Middle frontal gyrus (tissue), 1 donor: Measurements from ENCODE around the gene MAP4K2.

Experiments
- DNase-seq: peaks from one replicate; pipeline ENCODE4 v3.0.0-alpha.2; 2015; ENCODE audit warnings: low spot score; ENCODE audit errors: extremely low spot score

MAP4K2 gene

GRCh38 chr11:64755681-64756361 is 47.2 kb downstream of the MAP4K2 start:
- DNase-seq: no peak

GRCh38 chr11:64754919-64755662 is 47.9 kb downstream of the MAP4K2 start:
- DNase-seq: no peak

- no peak for DNase-seq
These were observed 48.7 kb downstream of the MAP4K2 start for GRCh38 chr11:64754124-64754918.

- no peak for DNase-seq
These were observed 49.5 kb downstream of the MAP4K2 start for GRCh38 chr11:64753380-64754123.

- no peak for DNase-seq
These were observed 50.0 kb downstream of the MAP4K2 start for GRCh38 chr11:64753019-64753379.

- no peak for DNase-seq
These were observed 50.6 kb downstream of the MAP4K2 start for GRCh38 chr11:64752175-64752970.

- no peak for DNase-seq
These were observed 51.4 kb downstream of the MAP4K2 start for GRCh38 chr11:64751580-64751979.

- no peak for DNase-seq
These were observed 51.9 kb downstream of the MAP4K2 start for GRCh38 chr11:64751136-64751535.

- DNase-seq: no peak
These were observed 52.5 kb downstream of the MAP4K2 start for GRCh38 chr11:64750361-64751054.

GRCh38 chr11:64747961-64748665 is 54.9 kb downstream of the MAP4K2 start:
- no peak for DNase-seq

- DNase-seq: no peak
These were observed 56.5 kb downstream of the MAP4K2 start for GRCh38 chr11:64746486-64746885.

- DNase-seq: no peak
These were observed 57.3 kb downstream of the MAP4K2 start for GRCh38 chr11:64745521-64746328.

GRCh38 chr11:64745189-64745520 is 57.9 kb downstream of the MAP4K2 start:
- no peak for DNase-seq

- DNase-seq: no peak
These were observed 58.3 kb downstream of the MAP4K2 start for GRCh38 chr11:64744544-64745188.

- DNase-seq: no peak
These were observed 59.1 kb downstream of the MAP4K2 start, which contains the start of gene RASGRP2 for GRCh38 chr11:64743591-64744543. RASGRP2 (minus strand) TSS chr11:64744142; CDS start chr11:64742866, 1,276 bp downstream.

- no peak for DNase-seq
These were observed 60.0 kb downstream of the MAP4K2 start for GRCh38 chr11:64742889-64743590.
